Suppressor macrophage treated with lipopolysaccharide for 1 hour (primary cell): ENCODE results near the gene CROCC2.

Source experiments
- DNase-seq, 3 donors: peaks; one replicate each; pipeline ENCODE4 v3.0.0-alpha.2; 2020 to 2022

Gene CROCC2

DNA sequence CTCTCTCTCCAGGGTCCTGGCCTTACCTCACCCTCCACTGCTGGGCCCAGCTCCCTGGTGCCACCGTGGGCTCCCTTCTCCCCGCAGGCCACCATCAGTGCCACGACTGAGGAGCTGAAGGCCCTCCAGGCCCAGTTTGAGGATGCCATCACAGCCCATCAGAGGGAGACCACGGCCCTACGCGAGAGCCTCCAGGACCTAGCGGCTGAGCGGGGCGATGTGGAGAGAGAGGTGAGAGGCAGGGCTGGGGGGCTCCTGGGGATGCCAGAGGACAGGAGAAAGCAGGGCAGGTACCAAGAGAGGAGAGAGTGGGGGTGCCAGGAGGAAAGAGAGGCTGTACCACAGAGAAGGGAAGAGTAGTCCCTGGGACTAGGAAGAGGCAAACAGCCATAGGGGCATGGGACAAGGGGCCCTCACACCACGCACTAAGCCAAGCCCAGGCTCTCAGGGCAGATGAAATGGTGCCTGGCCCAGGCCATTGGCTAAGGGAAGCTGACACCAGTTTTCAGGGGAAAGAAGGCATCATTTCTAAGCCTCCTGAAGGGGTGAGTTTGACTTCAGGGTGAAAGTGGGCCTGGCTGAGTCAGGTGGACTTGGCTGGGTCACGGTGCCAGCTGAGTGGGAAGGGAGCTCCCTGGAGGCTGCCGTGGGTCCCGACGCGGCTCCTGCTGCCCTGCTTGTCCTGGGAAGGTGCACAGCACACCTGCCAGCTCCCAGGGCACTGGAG, 53.2 kb downstream of the CROCC2 start:
- no peak for DNase-seq

- DNase-seq, result no peak
These were observed 53.8 kb downstream of the CROCC2 start for GRCh38 chr2:240959941-240960308.

GRCh38 chr2:240960309-240960970, 54.3 kb downstream of the CROCC2 start:
- peak in 2 of 3 donors; percentile 15 to 50 for DNase-seq

DNA sequence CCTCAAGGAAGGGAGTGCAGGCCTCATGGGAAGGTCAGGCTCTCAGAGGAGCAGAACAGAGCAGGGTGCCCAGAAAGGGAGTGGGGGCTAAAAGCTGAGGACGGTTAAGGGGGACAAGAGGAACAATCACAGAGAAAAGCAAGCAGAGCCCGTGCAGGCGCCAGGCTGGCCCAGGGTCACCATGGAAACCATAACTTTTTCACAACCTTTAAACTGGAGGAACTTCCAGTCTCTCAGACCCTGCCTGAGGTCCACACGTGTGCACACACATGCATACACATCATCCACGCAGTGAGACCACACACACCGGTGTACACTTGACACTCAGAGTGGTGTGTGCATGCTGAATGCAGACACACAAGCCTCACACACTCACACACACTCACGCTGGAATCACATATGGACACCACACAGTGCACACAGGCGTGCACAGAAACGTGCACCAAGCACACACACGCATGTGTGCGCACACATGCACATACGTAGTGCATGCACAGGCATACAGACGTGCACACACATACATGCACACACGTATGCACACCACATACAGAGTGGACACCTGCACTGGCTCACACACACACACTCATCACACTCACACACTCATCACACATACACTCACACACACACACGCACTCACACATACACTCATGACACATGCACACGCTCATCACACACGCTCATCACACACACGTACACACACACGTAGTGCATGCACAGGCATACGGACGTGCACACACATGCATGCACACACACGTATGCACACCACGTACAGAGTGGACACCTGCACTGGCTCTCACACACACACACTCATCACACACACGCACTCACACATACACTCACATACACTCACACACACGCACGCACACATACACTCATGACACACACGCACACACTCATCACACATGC, 55.1 kb downstream of the CROCC2 start:
- DNase-seq, result peak; percentile 33 to 53 (median 40)

DNA sequence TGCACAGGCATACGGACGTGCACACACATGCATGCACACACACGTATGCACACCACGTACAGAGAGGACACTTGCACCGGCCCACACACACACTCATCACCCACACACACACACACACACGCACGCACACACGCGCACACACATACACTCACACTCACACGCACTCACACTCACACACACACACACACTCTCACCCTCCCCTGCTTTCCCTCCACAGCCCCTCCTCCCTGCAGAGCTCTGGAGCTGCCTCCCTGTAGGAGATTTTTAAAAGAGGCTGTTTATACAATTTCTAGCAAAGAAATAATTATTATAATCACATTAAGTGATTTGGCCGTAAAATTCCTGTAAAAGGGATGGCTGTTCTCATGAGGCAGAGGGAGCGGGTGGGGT, 55.8 kb downstream of the CROCC2 start:
- DNase-seq, result no peak

DNA sequence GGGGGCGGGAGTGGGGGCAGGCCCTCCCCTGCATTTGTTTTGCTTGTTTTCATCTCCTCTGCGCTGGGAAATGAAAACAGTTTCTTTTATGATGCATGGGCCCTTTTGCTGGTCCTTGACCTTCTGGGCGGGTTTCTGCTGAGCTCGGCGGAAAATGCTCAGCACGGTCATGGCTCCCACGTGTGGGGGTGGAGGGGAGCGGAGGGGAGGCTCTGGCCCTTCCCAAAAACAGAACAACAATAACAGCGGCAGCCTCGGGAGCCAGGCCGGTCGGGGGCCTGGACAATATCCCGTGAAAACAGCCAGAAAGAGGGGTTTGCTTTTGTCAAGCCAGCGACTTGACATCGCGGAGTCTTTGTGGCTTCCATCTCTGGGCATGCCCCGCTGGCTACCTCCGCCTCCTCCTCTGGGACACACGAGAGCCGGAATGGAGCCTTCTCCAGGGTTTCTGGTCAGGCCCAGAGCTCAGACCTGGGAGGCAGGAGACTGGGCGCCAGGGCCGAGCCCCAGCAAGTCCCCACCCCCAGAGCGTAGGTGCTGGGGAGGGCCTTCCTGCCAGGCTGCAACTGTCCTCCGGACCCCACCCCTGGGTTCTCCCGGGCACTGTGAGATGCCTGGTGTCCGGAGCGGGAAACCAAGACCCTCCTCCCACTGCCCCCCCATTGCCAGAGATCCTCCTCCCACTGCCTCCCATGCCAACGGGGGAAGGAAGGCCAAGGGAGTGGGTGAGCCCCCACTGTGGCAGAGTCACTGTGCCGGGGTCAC, 56.3 kb downstream of the CROCC2 start:
- peak; percentile 55 to 61 (median 56) for DNase-seq

- no peak for DNase-seq
These were observed 57.1 kb downstream of the CROCC2 start for GRCh38 chr2:240963065-240963867.

GRCh38 chr2:240963868-240964703, 58.0 kb downstream of the CROCC2 start:
- DNase-seq, result no peak

DNA sequence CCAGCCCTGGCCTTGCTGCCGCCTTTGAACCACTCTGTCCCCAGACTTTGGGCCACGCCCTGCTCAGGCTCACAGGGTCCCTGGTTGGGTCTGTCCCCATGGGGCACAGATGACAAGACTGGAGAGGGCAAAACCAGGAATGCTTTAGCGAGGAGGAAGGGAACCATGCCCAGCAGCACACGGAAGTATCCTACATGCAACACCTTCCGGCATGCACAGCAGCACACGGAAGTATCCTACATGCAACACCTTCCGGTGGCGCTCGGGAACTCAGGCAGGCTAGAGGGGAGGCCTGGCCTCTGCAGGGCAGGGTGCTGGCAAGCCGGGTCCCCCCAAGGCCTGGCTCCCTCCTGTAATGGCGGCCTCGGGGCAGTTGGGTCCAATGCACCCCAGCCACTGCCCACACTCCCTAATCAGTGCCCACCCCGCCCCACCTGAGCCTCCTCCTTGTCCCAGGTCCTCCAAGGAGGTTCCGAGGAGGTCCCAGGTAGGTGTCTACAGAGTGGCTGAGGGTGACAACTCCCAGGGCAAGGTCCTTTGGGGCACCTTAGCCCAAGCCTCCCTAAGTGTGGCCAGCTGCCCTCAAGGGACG, 58.7 kb downstream of the CROCC2 start:
- DNase-seq, result no peak

- peak; percentile 49 to 61 (median 60) for DNase-seq
These were observed 59.3 kb downstream of the CROCC2 start for GRCh38 chr2:240965296-240965904.

DNA sequence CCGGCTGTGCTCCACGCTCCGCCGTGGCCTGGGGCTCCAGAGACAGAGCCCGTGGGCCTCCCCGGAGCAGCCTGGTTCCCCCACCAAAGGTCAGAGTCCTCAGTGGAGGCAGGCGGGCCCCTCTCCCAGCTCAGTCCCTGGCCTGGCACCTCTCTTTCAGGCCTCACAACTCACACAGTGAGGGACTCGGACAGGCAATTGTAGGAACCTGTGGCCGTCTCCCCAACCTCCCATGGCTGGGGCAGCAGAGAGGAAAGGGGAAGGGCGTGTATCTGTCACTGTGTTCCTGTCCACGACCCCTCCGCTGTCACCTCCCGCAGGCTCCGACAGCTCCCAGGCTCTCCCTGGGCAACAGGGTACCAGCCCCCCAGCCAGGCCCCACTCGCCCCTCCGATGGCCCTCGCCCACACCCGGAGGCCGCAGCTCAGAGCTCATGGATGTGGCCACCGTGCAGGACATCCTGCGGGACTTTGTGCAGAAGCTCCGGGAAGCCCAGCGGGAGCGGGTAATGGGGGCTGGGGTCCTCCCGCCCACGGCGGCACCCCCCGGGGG, 59.8 kb downstream of the CROCC2 start:
- no peak for DNase-seq

- DNase-seq, result no peak
These were observed 60.3 kb downstream of the CROCC2 start for GRCh38 chr2:240966457-240966905.

DNA sequence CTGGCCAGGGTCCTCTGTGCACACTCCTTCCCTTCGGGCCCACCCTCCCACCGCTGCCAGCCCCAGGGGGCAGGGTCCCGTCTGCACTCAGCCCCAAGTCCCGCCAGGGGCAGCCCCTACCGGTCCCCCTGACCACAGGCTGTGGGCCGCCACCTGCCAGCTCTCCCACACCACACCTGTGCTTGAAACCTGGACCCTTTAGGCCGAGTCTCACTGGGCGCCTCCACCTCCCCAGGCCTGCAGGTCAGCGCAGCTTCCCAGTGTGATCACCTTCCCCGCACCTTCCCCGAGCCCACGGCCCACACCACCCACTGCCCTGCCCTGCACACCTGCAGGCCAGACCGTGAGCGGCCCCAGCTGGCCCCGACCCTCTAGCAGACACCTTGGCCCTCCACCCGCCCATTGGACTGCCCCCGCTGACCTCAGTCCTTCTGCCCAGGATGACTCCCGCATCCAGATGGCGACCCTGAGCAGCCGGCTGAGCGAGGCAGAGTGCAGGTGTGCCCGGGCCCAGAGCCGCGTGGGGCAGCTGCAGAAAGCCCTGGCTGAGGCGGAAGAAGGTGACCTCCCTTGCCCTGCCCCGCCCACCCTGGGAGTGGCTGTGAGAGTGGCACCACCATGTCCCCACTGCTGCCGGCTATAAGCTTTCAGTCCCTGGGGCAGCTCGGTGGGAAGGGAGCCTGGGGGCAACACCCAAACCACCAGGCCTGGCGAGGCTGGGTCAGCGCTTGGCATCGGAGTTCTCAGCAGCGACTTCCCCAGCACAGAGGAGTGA, 61.0 kb downstream of the CROCC2 start:
- DNase-seq, result no peak

DNA sequence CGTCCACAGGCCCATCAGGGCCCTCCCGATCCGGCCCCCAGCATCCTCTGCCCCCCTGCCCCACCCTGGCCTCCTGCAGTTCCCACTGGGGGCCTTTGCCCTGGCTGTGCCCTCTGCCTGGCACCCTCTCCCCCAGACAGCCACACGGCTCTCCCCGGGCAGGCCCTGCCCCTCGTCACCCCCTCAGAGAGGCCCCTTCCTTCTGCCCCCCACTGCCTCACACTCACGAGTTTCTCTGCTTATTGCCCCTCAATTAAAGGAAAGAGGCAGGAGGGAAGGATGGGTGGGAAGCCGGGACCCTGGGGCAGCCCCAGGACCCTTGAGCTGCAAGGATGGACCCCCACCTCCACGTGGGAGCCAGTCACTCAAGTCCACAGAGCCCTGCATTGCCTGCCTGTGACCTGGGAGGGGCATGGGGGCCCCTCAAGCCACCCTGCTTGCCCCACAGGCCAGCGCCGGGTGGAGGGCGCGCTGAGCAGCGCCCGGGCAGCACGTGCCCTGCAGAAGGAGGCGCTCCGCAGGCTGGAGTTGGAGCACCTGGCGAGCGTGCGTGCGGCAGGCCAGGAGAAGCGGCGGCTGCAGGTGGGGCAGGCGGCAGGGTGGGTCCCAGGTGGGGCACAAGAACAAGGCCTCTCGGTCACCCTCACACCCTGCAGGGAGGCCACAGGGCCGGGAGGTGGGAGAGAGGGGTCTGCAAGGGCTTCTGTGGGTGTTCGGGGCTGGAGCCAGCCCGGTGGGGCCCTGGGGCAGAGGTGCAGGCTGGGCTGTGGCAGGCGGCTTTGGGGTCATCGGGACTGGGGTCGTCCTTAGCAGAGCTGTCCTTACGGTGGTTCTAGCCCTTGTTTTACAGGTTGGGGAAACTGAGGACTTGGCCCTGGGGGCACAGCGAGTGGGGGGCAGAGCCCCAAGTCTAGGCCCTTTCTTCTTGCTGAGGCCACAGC, 61.8 kb downstream of the CROCC2 start:
- no peak for DNase-seq

- no peak for DNase-seq
These were observed 62.8 kb downstream of the CROCC2 start for GRCh38 chr2:240968731-240969624.

- DNase-seq, result no peak
These were observed 64.0 kb downstream of the CROCC2 start for GRCh38 chr2:240970104-240970503.

- no peak for DNase-seq
These were observed 64.7 kb downstream of the CROCC2 start for GRCh38 chr2:240970816-240971215.
